Body of pancreas (tissue), 4 donors: ENCODE measurements around the gene RNF180.

Experiments used
- CTCF ChIP-seq, 7 experiments: fragments of 450-650 bp in 4 of 7; fragments of 200-600 bp in 3 of 7; sonication (generic) in 3 of 7; IDR thresholded peaks; one replicate each; pipeline ENCODE4 v1.5.1; 2016 to 2019; ENCODE audit warnings: antibody characterized with exemption in 7 of 7
- POLR2A ChIP-seq, 3 donors: fragments of 450-650 bp; IDR thresholded peaks; one replicate each; pipeline ENCODE4 v1.6.1; 2016; ENCODE audit warnings: antibody characterized with exemption in 3 of 3, mild to moderate bottlenecking in 2 of 3

DNA sequence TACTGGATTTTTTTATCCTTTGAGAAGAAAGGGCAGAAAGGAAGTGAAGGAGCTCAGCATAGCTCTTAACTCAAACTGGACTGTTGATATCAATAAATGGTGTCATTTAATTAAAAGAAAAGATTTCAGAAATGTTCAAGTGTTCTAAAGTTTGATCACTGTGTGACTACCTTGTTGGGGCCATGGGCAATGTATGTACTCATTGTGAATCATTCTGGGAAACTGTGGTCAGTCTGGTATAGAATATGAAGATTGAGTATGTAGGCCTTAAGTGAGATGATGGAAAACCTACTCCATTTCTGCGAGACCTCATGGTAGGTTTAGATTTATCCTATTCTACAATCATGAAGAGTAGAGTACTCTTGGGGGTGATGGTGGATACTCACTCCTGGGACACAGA, 175.7 kb downstream of the RNF180 start:
- TF ChIP-seq CTCF (IDR thresholded peaks at IDR 0.05) (no peak), POLR2A (IDR thresholded peaks at IDR 0.05) (no peak)
